Measurements from ENCODE around the gene CYP2F1. TPM values are rescaled to one million over a fixed set of nuclear protein-coding genes. Genes with fewer than 3 reads are reported as not detected.

CYP2F1 gene
- total and polyA plus RNA-seq, 9 of the 15 experiments (the other 6 are each of a cell fraction or from before 2014, with no cell fraction given), result 0.03 to 0.77 (median 0.18) TPM; not detected in 1

DNA sequence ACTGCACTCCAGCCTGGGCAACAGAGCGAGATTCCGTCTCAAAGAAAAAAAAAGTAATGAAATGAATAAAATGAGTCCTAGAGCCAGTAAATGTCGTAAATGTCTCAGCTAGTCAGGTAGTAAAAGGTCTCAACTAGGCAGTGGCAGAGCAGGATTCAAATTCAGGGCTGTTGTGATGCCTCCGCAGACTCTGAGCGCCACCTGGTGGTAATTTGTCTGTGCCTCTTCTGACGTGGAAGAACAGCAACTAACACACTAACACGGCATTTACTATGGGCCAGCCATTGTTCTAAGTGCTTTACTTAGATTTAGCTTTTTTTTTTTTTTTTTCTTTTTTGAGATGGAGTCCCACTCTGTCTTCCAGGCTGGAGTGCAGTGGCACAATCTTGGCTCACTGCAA, 30.2 kb downstream of the CYP2F1 start (continued):
- no peak for TF ChIP-seq ETV6 (IDR thresholded peaks at IDR 0.05; ENCODE audit: borderline replicate concordance in 1 of 2, low read depth in 2 of 2, low read length in 1 of 2)
- no peak for TF ChIP-seq ETV6 (CRISPR knock-in tag; IDR thresholded peaks at IDR 0.05; ENCODE audit: borderline replicate concordance)
- no peak for TF ChIP-seq ASH1L (IDR thresholded peaks at IDR 0.05; ENCODE audit: borderline replicate concordance, low read depth, partially characterized antibody)
- TF ChIP-seq, protein P1, sequence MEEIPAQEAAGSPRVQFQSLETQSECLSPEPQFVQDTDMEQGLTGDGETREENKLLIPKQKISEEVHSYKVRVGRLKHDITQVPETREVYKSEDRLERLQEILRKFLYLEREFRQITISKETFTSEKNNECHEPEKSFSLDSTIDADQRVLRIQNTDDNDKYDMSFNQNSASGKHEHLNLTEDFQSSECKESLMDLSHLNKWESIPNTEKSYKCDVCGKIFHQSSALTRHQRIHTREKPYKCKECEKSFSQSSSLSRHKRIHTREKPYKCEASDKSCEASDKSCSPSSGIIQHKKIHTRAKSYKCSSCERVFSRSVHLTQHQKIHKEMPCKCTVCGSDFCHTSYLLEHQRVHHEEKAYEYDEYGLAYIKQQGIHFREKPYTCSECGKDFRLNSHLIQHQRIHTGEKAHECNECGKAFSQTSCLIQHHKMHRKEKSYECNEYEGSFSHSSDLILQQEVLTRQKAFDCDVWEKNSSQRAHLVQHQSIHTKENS (CRISPR knock-in tag; IDR thresholded peaks at IDR 0.05), result no peak
- no peak for TF ChIP-seq KLF6 (CRISPR knock-in tag; IDR thresholded peaks at IDR 0.05; ENCODE audit: borderline replicate concordance)
- TF ChIP-seq, protein P2, sequence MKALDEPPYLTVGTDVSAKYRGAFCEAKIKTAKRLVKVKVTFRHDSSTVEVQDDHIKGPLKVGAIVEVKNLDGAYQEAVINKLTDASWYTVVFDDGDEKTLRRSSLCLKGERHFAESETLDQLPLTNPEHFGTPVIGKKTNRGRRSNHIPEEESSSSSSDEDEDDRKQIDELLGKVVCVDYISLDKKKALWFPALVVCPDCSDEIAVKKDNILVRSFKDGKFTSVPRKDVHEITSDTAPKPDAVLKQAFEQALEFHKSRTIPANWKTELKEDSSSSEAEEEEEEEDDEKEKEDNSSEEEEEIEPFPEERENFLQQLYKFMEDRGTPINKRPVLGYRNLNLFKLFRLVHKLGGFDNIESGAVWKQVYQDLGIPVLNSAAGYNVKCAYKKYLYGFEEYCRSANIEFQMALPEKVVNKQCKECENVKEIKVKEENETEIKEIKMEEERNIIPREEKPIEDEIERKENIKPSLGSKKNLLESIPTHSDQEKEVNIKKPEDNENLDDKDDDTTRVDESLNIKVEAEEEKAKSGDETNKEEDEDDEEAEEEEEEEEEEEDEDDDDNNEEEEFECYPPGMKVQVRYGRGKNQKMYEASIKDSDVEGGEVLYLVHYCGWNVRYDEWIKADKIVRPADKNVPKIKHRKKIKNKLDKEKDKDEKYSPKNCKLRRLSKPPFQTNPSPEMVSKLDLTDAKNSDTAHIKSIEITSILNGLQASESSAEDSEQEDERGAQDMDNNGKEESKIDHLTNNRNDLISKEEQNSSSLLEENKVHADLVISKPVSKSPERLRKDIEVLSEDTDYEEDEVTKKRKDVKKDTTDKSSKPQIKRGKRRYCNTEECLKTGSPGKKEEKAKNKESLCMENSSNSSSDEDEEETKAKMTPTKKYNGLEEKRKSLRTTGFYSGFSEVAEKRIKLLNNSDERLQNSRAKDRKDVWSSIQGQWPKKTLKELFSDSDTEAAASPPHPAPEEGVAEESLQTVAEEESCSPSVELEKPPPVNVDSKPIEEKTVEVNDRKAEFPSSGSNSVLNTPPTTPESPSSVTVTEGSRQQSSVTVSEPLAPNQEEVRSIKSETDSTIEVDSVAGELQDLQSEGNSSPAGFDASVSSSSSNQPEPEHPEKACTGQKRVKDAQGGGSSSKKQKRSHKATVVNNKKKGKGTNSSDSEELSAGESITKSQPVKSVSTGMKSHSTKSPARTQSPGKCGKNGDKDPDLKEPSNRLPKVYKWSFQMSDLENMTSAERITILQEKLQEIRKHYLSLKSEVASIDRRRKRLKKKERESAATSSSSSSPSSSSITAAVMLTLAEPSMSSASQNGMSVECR (CRISPR knock-in tag; IDR thresholded peaks at IDR 0.05), result no peak
- TF ChIP-seq LCOR (CRISPR knock-in tag; IDR thresholded peaks at IDR 0.05), result 0 out of 2 replicates have a peak, but pooled peaks have one; percentile 36
- no peak for TF ChIP-seq ZNF431 (CRISPR knock-in tag; IDR thresholded peaks at IDR 0.05)
- TF ChIP-seq ETS2 (tag; IDR thresholded peaks at IDR 0.05; ENCODE audit: borderline replicate concordance, poor library complexity, severe bottlenecking), result no peak
- no peak for TF ChIP-seq SIN3B (IDR thresholded peaks at IDR 0.05; ENCODE audit: low read depth)
- no peak for TF ChIP-seq NR3C1 (CRISPR knock-in tag; IDR thresholded peaks at IDR 0.05)
- TF ChIP-seq, protein P3, sequence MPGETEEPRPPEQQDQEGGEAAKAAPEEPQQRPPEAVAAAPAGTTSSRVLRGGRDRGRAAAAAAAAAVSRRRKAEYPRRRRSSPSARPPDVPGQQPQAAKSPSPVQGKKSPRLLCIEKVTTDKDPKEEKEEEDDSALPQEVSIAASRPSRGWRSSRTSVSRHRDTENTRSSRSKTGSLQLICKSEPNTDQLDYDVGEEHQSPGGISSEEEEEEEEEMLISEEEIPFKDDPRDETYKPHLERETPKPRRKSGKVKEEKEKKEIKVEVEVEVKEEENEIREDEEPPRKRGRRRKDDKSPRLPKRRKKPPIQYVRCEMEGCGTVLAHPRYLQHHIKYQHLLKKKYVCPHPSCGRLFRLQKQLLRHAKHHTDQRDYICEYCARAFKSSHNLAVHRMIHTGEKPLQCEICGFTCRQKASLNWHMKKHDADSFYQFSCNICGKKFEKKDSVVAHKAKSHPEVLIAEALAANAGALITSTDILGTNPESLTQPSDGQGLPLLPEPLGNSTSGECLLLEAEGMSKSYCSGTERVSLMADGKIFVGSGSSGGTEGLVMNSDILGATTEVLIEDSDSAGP (CRISPR knock-in tag; IDR thresholded peaks at IDR 0.05), result no peak
- TF ChIP-seq STAT5A (IDR thresholded peaks at IDR 0.05; ENCODE audit: borderline replicate concordance, low read length), result no peak
- TF ChIP-seq, protein P4, sequence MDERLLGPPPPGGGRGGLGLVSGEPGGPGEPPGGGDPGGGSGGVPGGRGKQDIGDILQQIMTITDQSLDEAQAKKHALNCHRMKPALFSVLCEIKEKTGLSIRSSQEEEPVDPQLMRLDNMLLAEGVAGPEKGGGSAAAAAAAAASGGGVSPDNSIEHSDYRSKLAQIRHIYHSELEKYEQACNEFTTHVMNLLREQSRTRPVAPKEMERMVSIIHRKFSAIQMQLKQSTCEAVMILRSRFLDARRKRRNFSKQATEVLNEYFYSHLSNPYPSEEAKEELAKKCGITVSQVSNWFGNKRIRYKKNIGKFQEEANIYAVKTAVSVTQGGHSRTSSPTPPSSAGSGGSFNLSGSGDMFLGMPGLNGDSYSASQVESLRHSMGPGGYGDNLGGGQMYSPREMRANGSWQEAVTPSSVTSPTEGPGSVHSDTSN (CRISPR knock-in tag; IDR thresholded peaks at IDR 0.05; ENCODE audit: low read depth), result no peak
- TF ChIP-seq, protein P4 (tag; conservative IDR thresholded peaks at IDR 0.05; ENCODE audit: low read depth), result no peak
- TF ChIP-seq ARID2 (IDR thresholded peaks at IDR 0.05), result peak; percentile 57; the same call in 1 of the 2 replicates
- TF ChIP-seq SETDB1 (IDR thresholded peaks at IDR 0.05; ENCODE audit: low read length), result no peak
- no peak for TF ChIP-seq SIRT6 (IDR thresholded peaks at IDR 0.05; ENCODE audit: low read depth, low read length)
- TF ChIP-seq LARP7 (IDR thresholded peaks at IDR 0.05), result no peak
- TF ChIP-seq PHTF2 (CRISPR knock-in tag; IDR thresholded peaks at IDR 0.05), result no peak
